HG03521 (cell line): Measurements from ENCODE around the gene POMT1.

ENCODE experiments used
- ATAC-seq: cut with Tn5 transposase; IDR thresholded peaks from one replicate; pipeline ENCODE4 v1.9.1; 2021; ENCODE audit warnings: mild to moderate bottlenecking, moderate library complexity; ENCODE audit not compliant: unreplicated experiment

Gene POMT1

DNA sequence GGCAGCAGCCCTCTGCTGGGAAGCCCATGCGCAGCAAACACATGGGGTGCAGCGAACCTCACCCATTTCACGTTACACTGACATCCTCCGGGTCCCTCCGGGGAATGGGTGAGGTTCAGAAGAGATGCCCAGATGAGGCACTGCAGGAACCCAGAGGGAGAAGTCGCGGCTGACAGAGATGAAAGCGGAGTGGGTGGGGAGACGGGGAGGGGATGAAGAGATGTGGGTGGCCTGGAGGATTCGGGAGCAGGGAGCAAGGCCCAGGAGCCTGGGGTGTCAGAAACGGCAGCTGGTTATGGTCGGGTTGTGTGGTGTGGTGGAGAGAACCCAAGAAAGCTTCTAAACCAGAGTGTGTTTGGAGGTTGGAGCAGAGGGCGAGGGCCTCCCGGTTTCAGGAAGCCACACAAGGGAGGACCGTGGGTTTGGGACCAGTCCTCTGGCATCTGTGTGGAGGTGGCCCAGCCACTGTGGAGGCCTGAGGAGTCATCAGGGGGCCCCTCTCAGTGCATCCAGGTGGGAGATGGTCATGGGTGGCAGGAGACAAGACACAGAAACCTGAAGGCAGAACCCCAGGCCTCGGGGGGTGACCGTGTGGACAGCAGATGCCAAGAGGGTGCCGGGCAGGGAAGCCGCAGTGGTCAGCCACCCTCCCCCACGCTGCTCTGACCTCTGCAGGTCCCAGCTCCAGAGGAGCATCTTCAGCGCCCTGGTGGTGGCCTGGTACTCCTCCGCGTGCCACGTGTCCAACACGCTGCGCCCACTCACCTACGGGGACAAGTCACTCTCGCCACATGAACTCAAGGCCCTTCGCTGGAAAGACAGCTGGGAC lies 19.8 kb downstream of the POMT1 start:
- no peak for ATAC-seq

DNA sequence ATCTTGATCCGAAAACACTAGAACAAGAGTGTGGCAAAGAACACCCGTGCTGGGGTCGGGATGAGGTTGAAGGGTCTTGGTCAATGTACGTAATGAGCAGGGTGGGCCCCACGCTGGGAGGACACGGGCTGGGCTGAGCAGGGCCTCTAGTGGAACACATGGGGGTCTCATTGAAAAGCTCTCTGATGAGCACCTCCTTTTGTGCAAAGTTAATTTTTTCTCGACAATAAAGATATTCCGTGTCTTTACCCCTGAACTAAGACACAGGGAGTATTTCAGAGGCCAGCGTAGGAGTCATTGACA lies 20.3 kb downstream of the POMT1 start:
- no peak for ATAC-seq

DNA sequence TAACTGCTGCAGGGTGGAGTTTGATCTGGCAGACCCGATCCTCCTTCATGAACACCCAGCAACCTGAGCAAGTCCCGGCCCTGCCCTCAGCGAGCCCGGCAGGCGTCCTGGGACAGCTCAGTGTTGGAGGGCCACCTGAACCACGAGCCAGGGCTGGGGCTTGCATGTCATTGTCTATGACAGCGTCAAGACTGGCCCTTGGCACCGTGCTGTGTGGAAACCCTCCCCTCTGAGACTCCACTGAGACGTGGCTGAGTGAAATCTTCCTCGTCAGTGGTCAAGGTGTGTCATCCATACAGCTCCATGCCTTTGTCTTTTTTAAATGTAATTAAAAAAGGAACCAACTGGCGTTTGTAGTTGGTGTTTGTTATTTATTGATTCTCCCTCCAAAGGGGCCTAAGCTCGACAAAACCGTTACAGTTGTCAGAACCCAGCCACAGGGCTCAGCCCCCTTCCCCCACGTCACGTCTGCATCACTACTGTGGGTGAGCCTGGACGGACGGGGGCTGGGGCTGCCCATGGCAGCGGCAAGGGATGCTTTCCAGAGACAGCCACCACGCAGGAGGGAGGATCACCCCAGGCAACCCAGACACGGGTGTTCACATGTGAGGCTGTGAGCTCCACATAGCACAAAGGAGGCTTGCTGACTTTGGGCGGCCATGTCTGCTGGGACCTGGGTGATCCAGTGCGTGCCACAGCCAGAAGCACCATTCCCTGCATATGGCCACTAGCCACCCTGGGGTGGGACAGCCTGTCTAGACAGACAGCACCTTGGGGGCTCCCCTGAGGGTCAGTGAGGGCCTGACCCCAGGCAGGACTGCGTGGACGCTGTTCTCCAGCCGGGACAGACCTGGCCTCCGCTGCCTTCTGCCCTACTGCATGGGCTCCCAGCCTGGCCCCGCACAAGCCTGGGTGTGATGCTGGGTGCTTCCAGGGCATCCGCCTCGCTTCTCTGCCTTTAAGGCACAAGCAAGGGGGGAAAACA lies 21.0 kb downstream of the POMT1 start:
- no peak for ATAC-seq

DNA sequence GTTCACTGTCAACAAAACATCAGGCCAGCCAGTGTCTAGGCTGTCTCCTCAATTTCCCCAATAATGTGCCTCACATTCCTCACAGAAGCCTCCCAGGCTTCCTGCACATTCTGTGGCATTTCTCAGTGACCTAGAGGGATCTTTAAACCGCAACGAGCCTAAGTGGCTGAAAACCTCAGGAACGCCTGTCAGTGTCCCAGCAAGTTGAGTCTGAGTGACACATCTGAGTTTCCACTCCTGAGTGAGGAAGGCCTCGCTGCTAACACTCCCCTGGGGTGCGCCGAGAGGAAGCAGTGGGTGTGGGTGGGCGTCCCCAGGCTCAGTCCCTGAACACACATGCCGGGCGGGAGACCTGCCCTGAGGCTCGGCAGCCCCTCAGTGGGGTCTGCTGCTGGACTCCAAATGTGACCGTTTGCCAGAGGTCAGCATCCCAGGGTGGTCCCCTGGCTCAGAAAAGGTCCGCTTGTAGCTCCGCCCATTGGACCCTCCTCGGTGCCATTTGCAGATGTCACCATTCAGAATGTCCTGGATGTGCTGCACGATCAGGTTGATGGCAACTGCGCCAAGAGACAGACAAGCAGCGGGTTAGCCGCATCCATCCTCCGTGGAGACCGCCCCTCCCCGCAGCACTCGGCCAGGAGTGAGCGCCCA lies 22.1 kb downstream of the POMT1 start:
- no peak for ATAC-seq

DNA sequence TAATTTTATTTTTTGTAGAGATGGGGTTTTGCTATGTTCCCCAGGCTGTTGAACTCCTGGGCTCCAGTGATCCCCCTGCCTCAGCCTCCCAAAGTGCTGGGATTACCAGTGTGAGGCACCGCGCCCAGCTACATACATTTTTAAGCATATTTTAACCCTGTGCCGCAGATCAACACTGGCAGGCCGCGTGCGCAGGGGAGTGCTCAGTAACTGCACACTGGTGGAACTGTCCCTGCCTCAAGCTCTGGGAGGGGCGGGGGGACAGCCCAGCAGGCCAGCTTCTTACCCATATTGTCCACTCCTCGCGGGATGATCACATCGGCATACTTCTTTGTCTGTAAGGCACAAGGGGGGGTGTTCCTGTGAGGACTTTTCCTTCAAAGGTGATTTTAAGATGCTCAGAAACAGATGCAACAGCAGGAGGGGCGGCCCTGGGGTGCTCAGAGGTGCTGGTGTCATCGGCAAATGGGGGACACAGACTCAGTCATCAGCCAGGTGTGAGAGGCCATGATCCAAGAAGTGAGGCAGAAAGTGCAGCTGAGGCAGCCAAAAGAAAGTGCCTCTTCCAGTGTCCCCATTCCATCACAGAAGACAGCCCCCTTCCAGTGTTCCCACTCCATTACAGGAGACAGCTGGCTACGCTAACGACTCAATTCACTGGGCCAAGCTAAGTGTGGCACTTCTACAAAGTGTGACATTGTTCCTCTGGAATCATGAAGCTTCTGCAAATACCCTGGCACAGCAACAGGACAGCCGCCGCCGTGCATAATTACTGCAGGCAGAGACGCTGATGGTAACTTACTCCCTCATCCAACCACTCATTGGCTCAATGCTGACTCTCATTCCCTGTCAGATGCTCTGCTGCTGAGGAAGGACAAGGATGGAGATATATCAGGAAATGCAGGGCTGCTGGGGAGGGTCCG lies 23.2 kb downstream of the POMT1 start:
- ATAC-seq: no peak

DNA sequence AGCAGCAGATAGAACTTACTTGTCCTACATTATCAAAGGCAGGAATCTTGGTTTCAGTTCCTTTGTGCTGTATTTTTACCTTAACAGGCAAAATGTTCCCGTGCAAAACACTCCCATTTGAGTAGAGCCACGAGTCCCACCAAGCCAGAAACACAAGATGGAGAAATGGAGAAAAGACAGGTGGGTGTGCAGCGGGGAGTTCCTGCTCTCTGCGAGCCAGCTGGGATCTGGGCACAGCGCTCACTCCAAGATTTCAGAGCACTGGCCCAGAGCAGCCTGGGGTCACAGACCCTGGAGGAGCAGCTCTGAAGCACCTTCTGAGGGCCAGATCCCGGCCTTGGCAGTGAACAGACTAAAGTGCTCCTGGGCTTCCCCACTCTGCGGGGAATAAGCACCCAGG lies 25.5 kb downstream of the POMT1 start:
- ATAC-seq: no peak

DNA sequence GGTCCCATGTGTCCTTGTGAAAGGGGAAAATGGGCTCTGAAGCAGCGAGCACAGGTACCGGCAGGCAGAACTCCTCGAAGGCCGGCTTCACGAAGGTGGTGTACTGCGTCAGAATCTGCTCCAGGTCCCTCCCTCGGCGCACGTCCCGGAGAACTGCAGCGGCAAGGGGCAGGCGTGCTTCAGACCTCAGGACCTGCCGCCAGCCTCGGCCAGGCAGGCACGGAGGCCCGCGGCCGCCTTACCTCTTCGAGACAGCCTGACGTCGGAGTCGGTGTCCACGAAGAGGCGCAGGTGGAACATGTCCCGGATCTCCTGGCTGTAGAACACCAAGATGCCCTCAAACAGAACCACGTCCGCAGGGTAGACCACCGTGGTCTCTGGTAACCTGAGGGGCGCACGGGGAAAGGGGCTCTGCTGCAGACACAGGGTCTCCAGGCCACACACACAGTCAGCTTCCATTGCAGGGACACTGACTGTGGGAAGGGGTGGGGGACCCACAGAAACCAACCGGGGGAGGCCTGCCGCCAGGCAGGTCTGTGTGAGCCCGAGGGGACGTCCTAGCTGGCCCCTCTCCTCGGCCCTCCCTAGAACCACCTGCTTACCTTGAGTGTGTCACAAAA lies 26.3 kb downstream of the POMT1 start:
- ATAC-seq: no peak

DNA sequence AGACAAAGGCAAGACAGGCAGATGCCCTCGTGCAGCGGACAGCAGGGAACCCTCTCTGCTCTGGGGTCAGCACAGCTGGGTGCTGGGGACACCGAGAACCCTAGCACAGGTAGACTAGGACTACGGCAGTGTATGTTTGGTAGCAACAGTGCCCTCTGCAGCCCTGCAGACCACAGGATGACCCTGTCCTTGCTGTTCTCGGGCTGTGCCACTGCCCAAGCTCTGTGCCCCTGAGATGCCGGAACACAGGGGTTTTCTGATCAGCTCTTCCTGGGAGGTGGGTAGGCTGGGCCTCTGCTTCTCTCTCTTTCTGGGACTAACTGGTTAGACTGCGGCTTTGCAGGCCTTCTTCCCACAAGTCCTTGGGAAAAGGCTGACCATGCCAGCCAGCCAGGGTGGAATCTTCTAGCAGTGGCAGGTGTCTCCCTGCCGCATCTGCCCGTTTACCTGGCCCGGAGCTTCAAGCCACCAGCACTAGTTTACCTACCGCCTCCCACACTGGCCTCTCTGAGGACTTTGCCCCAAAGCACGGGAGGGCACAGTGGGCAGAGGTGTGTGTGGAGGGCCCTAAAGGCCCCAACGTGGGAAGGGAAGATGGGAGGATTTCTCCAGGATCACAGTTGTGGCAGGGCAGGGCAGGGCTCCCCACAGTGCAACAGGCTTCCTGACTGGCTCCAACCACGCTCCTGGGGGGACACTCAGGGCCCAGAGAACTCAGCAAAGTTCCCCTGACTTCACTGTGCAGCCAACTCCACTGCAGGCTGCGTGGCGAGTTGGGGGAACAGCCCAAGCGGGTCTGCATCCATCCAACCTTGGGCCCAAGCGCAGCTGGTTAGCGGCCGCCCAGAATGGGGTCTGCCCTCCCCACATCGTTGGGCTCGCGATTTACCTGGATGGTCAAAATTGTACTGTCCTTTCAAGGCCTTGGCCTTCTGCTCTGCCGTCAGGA lies 27.2 kb downstream of the POMT1 start:
- no peak for ATAC-seq

DNA sequence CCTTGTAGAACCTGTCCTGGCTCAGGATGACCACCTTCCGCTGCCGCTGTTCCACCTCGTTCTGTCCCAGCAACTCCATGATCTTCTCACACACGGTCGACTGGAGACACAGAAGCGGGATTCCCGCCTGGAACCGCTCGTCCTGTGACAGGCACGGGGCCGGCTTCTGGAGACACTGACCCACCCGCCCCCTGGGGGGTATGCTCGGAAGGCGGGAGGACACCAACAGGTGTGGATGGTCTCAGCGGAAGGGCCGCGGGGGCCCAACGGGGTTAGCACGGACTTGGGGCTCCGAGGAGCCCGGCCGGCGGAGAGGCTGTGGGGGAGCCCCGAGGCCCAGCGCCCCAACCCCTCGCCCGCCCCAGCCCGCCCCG lies 27.8 kb downstream of the POMT1 start:
- peak; percentile 30 for ATAC-seq

DNA sequence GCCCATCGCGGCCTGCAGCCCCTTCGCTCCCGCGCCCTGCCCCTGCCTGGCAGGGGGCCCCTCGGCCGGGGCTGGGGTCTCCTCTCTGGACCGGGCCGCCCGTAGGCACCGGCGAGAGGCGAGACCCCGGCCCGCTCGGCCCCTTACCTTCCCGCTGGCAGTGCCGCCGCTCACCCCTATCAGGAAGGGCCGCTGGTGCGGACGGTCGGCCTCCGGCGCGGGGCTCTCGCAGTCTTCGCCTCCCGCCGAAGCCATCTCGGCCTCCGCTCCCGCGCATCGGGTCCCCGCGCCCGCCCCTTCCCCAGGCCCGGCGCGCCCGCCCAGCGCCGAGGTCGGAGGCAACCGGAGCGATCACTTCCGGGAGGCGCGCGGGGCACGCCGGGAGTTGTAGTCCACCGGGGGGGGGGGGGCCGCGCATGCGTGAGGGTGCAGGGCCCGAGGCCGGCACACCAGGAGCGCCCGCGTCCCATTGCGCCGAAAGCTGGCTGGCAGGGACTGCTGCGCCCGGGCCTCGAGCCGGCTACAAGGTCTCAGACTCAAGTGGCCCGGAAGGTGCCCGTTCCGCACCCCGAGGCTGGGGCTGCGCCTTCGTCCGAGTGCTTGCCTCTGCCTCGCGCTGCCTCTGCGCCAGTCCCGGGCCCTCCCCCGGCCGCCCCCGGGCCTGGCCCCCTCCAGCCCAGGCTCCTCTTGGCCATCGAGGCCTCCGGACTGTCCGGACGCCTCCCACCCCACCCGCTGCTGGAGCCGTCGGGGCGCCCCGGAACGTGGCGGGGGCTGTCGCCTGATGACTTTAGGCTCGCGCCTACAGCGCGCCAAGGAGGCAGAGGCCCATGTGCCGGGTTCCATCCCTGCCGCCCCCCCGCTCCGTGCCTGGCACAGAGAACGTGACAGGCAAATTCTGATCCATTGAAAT lies 28.5 kb downstream of the POMT1 start, which contains the start of gene UCK1:
UCK1 (minus strand) TSS at position 344 of the 913 bp plus-strand sequence; CDS start at position 255, 89 bp downstream.
- ATAC-seq: peak; percentile 88

DNA sequence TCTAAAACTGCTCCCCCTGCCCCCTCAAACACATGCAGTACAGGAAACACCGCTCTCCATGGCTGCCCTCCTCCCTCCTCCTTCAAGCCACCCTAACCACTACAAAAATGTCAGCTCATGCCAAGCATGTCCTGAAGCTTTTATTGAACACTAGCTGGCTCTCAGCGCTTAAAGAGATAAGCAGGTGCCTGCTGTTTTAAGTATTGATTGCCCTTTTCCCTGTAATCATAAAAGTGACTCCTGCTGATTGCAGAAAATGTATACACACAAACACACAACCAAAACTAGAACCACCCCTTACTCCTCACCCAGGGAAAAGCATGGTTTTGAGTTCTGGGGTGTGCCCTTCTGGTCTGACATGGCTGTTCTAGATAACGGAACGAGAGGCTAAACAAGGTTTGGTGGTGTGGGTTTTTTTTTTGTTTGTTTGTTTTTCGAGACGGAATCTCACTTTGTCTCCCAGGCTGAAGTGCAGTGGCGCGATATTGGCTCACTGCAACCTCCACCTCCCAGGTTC lies 32.1 kb downstream of the POMT1 start:
- ATAC-seq: no peak

DNA sequence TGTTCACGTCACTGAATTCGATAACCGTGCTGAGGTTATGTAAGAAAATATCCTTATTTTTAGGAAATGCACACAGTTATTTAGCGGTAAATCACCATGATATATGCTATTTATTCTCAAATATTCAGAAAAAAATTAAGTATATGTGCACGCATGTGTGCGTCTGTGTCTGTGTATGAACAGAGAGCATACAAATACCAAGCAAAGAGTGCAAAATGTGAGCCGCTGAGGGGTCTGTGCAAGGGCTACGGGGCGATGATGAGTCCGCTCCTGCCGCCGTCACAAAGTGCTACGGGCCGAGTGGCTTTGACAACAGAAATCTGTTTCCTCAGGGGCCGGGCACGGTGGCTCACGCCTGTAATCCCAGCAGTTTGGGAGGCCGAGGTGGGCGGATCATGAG lies 35.2 kb downstream of the POMT1 start:
- ATAC-seq: no peak

DNA sequence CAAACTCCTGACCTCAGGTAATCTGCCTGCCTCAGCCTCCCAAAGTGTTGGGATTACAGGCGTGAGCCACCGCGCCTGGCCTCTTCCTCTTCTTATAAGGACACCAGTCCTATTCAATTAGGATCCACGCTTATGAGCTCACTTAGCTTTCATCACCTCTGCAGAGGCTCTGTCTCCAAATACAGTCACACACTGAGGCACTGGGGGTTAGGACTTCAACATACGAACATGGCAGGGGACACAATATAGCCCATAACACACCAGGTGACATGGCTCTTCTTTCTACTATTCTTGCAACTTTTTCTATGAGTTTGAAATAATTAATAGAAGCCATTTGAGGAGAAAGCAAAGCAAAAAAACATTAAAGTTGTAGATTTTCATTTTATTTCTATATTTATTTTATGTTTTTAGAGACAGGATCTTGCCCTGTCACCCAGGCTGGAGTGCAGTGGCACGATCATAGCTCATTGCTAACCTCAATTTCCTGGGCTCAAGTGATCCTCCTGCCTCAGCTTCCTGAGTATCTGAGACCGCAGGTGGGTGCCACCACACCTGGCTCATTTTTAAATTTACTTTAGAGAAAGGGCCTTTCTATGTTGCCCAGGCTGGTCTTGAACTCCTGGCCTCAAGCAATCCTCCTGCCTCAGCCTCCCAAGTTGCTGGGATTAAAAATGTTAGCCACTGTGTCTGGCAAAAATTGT lies 36.7 kb downstream of the POMT1 start:
- ATAC-seq: no peak

DNA sequence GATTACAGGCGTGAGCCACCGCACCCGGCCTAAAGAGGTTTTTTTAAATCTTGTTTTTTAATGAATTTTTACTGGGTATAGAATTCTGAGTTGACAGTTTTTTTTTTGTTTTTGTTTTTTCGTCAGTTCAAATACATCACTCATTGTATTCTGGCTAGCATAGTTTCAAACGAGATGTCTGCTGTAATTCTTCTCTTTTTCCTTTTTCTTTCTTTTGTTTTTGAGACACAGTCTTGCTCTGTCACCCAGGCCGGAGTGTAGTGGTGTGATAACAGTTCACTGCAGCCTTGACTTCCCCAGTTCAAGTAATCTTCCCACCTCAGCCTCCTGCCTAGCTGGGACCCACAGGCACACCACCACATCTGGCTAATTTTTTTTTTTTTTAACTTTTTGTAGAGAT lies 40.4 kb downstream of the POMT1 start:
- no peak for ATAC-seq

DNA sequence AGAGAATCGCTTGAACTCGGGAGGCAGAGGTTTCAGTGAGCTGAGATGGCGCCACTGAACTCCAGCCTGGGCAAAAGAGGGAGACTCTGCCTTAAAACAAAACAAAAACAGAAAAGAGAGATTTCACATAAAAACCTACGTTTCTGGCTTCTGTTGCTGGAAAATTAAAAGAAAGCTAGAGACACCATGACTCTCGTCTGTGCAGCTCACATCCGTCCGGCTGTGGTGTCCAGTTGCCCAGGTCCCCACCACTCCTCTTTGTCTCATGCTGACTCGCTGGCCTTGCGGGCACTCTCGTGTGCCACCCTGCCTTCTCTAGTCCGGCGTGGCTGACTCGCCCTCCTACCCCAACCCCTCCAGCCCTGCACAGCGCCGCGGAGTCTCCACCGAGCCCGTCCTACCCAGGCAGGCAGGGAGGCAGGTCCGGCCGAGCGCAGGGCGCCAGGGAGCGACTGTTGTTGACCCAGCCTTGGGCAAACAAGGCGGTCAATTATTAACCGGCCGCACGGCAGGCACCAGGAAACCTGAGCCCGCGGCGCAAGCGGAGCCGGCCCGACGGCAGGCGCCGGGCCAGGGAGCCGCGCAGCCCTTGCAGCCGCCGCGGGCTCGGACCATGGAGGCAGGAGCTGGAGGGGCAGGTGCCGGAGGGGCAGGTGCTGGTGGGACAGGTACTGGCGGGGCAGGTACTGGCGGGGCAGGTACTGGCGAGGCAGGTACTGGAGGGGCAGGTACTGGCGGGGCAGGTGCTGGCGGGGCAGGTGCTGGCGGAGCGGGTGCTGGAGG lies 42.5 kb downstream of the POMT1 start, which contains the start of gene PRRT1B:
PRRT1B (plus strand) TSS at position 521 of the 783 bp plus-strand sequence; CDS start at position 614, 93 bp downstream.
- no peak for ATAC-seq

DNA sequence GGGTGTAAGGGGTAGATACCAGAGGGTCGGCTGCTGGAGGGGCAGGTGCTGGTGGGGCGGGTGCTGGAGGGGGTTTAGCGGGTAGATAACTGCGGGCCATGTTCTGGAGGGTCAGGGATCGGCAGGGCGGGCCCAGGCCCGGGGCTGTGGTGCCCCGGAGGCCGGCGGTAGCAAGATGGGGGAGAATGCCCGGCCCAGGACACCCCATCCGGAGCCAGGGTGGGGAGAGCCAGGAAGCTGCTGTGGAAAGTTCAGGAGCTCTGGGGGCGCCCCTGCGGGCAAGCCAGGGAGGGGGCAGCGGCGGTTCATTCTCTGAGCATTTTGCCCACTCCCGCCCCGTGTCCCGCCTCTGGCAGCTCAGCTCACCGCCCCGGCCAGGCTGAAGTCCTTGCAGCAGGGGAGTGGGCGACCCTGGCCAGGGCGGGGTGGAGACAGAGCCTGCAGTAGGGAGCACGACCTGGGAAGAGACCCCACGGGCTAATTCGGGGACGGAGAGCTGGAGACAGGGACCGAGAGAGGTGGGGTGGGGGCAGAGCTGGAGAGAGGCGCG lies 43.1 kb downstream of the POMT1 start:
- ATAC-seq: no peak
